ENCODE results near the gene TFAM.
A peak's percentile ranks its signal among the peaks of the same experiment; 100 is the strongest.

TFAM gene

DNA sequence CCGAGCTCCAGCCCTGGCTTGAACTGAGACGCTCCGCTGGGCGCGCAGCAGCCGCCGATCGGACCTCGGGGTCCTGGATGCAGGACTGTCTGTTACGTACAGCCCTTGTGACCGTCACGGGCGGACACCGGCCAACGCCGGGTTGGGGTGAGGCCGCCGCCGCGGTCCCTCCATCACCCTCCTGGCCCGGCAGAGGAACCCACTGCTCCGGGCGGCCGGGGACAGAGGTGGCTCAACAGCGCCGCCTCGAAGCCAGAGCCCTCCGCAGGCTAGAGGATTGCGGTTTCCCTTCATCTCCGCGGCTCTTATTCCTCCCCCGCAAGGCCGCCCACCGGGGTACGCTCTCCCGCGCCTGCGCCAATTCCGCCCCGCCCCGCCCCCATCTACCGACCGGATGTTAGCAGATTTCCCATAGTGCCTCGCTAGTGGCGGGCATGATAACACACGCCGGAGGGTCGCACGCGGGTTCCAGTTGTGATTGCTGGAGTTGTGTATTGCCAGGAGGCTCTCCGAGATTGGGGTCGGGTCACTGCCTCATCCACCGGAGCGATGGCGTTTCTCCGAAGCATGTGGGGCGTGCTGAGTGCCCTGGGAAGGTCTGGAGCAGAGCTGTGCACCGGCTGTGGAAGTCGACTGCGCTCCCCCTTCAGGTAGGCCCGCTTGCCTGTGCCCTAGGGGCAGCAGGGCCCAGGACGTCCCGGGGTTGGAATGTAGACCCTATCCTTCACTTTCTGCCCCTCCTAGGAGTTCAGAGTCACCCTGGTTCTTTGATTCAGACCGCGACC lies at the start of gene TFAM:
TFAM (plus strand) TSS at position 412 of the 785 bp plus-strand sequence; CDS start at position 550, 138 bp downstream.
- DNase-seq, result peak; percentile 78

DNA sequence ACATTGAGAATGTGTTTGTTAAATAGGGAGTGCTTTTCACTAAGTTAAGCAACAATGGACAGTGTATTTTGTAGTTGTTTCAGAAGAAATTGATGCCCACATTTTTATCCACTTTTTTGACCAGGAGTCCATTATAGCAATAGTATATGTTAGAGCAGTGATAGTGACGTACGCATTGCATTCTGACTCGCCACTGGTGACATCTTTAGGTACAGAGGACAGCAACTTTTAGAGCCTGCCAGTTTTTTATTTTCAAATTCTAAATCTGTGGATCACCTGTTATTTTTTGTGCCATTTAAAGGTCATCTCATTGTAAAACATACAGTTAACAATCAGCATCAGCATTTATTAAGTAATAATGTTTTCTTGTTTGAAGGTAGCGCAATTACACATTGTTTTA lies 49.0 kb upstream of the TFAM start:
- no peak for DNase-seq

DNA sequence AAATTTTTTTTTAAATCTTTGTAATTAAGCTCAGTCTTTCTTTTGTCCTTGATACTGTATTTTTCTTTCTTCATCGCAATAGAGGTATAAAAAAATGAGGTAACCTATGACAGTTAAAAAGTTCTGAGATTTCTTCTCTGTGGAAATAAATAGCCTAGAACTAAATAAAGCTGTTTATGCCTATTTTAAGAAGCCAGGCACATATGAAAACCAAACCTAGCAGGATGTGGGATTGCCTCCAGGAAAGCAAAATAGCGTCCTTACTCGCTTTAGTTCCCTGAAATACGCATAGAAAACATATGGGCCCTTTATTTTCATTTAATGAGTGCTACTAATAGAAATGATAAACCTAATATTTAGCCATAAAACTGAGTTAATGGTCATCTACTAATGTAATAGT lies 43.8 kb upstream of the TFAM start:
- no peak for DNase-seq

DNA sequence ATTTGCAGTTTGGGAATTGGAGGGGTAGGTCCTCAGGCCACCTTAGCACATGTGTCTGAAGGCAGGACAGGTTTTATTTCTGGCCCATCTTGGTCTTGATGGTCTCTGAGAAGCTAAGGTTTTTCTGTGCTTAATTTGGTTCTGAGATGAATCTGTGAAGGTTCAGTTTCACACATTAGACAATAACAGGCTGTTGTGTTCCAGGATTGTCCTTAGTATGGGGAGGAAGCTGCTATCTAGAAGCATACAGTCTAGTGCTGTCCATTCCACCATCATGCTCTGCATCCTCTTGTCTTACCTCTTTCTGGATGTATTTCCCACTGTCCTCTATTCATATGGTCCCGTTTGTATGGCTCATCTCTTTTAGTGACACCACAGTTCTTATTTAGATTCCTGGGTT lies 43.3 kb upstream of the TFAM start:
- no peak for DNase-seq

DNA sequence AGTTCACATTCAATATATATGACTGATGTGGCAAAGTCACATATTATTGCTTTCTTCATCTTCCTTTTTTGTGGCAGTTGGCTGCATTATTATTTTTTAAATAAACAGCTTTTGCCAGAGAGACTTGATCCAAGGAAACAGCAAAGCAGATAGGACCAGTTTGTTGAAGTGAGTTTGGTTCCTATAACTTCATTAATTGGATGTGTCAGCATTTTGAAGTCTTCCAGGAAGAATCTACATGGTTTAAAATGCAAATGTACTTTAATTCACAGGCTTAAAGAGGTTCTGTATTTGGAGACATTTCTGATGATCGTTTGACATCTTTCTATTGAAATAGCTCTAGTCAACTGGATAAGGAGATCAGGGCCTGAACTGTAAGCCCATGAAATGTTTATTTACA lies 37.2 kb upstream of the TFAM start:
- DNase-seq, result no peak

DNA sequence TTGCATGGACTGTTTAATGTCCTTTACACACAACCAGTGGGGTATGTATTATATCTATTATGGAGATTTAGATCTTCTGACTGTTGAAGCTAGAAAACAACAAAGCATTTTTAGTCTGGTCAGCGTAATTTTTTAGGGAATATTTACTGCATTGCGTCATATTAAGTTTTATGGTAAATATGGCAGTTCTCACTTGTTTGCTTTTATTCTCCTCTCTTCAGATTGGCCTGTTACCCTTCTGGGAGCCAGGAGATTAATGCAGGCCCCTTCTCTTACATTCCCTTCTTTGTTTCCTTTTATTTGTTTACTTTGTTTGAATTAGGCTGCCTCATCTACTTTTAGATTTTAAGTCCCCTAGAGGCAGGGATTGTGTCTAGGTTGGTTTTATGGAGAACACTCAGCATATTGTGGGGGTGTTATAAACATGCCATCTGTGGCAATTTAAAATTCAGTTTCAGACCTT lies 36.6 kb upstream of the TFAM start:
- no peak for DNase-seq

DNA sequence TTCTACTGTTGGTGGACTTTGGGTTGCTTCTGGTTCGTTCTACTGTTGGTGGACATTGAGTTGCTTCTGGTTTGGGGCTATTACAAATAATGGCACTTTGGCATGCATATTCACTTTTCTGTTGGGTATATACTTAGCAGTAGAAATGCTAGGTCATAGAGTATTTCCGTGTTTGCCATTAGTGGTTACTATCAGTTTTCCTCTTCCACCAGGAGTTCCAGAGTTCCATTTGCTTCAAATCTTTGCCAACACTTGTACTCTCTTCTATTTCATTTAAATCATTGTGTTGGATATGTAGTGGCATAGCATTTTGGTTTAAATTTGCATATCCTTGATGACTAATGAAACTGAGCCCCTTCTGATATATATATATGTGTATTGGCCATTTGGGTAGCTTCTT lies 35.2 kb upstream of the TFAM start:
- DNase-seq, result no peak

DNA sequence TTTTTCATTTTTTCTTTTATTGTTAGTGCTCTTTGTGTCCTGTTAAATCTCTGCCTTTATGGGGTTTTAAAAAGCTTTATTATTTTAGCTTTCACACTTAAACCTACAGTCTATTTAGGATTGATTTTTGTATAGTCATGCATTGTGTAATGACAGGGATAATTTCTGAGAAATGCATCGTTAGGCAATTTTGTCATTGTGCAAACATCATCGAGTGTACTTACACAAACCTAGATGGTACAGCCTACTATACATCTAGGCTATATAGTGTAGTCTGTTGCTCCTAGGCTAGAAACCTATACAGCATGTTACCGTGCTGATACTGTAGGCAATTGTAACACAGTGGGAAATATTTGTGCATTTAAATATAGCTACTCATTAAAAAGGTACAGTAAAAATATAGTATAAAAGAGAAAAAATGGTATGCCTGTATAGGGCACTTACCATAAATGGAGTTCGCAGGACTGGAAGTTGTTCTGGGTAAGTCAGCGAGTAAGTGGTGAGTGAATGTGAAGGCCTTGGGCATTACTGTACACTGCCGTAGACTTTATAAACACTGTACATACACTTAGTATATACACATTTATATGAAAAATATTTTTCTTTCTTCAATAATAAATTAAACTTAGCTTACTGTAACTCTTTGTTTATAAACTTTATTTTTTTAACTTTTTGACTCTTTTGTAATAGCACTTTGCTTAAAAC lies 34.4 kb upstream of the TFAM start:
- no peak for DNase-seq

DNA sequence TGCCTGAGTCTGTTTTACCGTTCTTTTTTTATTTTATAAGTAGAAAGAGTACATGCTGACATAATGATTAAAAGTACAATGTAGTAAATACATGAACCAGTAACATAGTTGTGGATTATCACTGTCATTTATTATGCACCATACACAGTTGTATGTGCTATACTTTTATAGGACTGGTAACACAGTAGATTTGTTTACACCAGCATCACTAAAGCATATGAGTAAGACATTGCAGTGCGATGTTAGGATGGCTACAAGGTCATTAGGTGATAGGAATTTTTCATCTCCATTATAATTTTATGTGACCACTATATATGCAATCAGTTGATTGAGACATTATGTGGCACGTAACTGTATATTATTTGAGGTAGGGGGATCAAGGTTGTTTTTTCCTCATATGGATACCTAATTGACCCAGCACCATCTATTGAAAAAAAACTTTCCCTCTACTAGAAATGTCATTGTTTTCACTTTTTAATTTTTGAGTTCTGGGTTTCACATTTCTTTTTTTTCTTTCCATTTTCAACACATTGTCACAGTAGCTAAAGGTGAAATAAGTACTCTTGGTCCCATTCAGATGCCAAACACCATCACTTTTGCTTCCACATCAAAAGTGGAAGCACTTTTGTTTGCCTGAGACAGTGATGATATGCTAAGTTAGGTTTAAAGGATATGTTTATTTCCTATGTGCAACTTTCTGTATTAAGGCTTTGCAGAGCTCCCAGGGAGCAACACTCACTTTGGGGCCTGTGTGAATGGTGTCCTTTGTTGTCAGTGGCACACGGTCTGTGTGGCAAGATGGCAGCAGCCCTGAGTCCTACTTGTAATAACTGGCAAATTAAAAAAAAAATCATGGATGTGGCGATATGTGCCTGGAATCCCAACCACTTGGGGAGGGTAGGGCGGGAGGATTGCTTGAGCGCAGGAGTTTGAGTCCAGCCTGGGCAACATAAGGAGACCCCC lies 33.3 kb upstream of the TFAM start:
- no peak for DNase-seq

DNA sequence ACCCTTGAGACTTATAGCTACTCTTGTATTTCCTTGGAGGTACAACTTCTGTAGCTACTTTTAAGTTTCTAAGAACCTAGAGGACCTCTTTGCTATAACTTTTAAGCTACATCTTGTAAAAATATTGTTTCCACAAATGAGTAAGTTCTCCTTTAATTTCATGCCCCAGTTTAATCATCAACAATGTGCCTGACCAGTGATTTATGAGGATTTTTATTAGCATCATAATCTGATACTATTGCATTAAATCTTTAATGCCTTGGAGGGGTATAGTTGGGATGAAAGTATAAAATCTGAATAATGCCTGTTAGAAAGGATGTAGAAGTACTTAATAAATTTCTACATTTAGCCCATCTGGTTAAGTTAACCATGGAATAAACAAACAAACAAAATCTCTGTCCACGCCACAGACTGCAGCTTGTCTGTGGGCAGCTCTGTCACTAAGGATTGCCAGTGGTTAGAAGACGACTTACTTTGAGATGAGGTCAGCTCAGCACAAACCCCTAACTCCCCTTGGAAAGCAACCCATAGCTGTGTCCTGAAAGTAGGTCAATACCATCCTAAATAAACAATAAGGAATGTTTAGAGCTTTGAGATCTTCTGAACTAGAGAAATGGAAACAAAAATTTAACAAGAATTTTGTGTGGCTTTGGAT lies 32.1 kb upstream of the TFAM start:
- no peak for DNase-seq

DNA sequence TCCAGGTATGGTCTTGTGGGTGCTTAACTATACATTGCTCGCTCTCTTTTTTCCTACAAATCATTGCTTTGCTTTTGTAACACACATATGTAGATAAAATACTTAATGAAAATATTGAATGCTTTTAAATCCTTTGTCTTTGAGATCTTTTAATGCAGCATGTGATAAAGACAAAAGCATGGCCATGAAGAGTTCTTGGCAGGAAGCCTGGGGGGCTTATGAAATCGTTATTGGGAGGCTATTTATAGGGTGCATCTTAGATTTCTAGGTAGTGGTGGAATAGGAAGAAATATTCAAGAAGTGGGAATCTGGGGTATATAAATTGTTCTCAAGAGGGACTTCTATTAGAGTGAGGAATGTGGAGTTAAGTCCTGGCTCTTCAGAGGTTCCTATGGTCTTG lies 28.5 kb upstream of the TFAM start:
- no peak for DNase-seq

DNA sequence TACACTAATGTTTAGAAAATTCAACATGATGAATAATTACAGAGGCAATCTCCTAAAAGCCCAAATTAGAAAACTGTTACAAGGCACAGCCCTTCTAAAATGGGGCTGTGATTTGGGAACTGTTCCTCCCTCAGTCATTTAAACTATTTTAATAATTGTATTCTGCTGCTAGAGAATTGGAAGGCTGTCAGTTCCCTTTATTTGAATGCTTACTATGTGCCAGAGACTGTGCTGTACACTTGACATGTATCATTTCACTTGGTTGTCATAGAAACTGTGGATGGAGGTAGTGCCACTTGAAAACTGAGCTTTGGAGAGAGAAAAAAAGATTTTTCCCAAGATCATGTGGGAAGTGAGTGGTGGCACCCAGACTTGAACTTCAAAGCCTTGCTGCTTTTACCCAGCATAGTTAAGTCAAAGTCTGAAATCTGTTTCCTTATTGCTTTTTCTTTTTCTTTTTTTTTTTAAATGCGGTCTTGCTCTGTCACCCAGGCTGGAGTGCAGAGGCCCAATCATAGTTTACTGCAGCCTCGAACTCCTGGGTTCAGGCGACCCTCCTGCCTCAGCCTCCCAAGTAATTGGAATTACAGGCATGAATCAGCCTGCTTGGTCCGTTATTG lies 26.8 kb upstream of the TFAM start:
- no peak for DNase-seq

DNA sequence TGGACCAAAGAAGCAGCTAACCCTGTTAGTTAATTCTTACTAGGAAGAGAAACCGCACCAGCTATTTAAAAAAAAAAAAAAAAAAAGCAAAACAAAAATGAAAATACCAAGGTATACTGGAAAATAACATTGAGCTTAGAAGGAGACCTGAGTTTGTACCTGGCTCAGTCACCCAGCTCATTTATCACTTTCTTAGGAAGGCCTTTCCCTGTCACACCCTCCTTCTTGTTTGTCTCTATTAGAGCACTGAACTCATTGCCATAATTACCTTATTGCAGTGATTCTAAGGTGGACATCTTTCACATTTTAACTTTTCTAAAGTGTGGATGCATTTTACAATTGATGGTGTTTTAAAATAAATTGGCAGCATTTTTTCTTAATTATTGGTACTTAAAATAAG lies 26.3 kb upstream of the TFAM start:
- DNase-seq, result no peak

DNA sequence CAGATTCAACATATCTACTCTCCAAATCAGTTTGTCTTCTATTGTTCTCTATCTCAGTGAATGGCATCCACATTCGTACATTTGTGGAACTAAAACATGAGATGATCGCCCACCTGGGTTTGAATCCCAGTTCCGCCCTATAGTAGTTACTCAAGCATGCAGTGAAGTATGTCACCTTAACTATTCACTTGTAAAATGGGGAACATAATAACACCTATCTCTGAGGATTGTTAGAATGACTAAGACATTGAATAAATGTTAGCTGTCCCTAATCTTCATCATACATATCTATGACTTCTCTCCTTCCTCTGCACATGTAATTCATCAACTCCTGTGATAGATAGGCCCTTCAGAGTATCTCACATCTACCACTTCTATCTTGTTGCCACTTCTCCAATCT lies 25.7 kb upstream of the TFAM start:
- no peak for DNase-seq

DNA sequence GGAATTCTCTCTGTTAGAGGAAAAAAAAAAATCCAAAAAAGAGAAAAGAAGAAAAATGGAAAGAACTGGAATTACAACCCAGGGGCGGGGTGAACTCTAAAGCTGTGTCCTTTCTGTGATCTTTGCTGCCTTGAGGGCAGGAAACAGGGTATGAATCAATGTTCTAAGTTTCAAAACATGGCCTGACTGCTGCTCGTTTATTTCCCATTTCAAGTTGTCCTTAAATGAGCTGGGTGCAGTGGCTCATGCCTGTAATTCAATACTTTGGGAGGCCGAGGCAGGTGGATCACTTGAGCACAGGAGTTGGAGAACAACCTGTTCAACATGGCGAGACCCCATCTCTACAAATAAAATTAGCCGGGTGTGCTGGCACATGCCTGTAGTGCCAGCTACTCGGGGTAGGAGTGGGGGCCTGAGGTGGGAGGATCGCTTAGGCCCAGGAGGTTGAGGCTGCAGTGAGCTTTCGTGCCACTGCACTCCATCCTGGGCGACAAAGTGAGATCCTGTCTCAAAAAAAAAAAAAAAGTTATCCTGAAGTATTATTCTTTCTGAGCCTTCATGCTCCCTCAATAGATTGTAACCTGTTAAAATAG lies 24.7 kb upstream of the TFAM start:
- peak; percentile 19 for DNase-seq

DNA sequence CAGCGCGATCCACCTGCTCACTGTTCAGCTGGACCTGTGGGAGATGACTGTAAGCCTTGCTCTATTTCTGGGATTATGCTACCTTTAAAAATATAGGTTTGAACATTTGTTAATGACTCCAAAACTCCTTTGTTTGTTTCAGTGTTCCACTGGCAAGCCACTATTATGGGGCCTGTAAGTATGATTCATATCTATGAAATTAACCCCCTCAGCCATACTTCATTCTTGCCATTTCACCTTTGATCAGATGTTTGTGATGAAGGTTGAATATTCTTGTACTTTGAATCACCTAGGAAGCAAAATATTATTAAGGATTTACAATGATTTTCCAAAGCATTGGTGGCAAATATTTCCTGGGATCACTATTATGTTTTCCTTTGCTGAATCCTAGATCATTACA lies 23.9 kb upstream of the TFAM start:
- no peak for DNase-seq

DNA sequence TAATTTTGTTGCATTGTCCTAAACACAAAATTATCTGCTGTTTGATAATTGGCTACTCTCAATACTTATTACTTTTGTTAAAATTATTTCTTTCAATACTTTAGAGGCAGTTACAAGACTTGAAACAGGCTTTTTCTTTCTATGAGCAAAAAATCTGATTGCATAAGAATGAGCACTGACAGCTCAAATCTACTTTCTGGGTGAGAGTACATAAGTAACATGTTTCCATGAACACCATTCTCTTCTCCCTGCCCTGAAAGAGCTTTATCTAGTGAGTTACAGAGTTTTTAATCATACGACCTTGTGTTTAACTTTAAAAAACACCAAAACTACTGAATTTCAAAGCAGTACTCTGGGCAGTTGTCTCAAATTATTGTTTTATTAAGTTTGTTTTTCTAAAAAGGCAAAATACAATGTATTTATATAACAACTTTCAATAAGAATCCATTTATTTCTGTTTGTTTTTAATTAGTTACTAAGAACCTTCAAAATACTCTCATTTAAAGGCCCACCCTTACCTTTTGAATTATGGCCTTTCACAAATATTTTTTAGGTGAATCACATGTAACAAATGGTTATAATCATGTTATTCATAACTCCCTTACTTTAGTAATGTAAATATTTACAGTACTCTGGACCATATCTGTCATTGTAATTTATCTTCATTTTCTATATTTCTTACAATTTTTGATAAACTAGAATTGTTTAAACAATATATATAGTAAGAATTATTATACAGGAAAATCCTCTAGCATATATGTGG lies 23.0 kb upstream of the TFAM start:
- no peak for DNase-seq

DNA sequence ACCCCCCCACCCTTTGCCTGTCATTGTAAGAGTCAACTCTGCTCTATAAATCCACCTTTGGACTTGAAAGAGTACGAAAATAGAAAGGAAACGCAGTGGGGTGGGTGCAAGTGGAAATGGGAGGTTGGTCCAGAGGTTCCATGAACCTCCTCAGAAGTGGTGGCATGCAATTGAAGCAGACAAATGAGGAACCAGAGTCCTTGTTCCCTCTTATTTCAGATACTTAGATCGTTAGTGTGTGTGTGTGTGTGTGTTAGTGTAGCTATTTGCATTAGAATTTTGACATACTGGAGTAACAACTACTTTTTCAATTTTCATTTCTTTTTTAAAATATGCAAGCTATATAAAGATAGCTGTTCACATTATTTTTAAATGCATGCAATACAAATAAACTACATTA lies 18.1 kb upstream of the TFAM start:
- DNase-seq, result no peak

DNA sequence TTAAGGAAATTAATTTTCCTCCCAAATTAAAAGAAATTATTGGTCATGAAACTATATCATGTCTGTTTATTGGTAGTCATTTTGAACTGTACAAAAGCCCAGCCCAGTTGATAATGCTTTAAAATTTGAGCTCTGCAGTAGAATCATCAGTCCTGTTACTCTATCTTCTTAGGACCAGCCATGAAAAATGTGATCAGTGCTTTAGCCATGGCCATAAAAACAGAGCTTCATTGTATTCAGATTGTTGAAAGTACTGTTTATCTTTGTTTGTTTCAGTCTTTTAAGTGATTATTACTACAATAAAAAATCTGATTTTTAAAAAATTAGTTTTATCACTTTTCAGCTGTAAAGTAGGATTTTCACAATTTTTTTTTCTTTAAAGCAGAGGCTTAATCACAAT lies 13.7 kb upstream of the TFAM start:
- no peak for DNase-seq

DNA sequence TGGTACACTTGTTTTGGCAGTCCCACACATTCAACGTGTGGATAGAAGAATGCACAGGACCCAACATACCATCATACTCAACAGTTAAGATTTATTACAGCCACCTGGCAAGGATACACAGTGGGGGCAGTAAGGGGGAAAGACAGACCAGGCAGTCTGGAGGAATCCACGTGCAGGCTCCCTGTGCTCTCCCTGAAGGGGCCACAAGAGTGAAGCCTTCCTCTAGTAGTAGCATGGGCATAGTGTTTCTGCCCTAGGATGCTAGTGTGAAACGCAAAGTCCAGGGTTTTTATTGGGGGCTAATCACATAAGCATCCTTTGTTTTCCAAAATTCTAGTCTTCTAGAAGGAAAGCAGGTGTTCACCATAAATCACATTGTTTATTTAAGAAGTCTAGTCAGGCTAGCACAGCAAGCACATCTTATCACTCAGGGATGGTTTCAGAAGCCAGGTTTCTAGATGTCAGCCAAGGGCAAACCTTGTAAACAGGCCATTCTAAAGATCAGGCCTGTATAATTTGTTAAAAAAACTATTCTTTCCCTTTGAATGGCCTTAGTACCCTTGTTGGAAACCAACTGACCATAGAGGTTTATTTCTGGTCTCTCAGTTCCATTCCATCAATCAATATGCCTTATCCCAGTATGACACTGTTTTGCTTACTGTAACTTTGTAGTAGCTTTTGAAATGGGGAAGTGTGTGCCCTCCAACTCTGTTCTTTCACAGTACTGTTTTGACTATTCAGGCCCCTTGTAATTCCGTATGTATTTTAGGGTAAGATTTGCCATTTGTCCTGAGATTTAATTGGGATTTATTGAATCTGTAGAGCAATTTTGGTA lies 12.4 kb upstream of the TFAM start:
- DNase-seq, result no peak
